ENCODE data around the gene TSPAN19.
"Not testable (repeated sequence)": the region's sequence is repeated elsewhere in the genome, so short reads cannot be mapped to it uniquely, and the experiment has no call there.

The TSPAN19 gene

GRCh38 chr12:85017618-85018017 lies 18.5 kb downstream of the TSPAN19 start:
- H3K4me1 Mint-ChIP-seq, result no peaks in the 10 kb centered on the region
- no peaks in the 10 kb centered on the region for H3K36me3 Mint-ChIP-seq
- DNase-seq (no peak), ATAC-seq (replicated peaks) (no peak)
- no peak overlapping the region for H3K27ac Mint-ChIP-seq
- H3K4me3 Mint-ChIP-seq, result no peak overlapping the region
- H3K9me3 Mint-ChIP-seq, result no peaks in the 10 kb centered on the region
- no peaks in the 10 kb centered on the region for H3K27me3 Mint-ChIP-seq

GRCh38 chr12:85017133-85017532 lies 18.9 kb downstream of the TSPAN19 start:
- Mint-ChIP-seq H3K27ac (no peak overlapping the region), H3K9me3 (no peaks in the 10 kb centered on the region), H3K27me3 (no peaks in the 10 kb centered on the region), H3K4me3 (no peak overlapping the region), H3K4me1 (no peaks in the 10 kb centered on the region), H3K36me3 (no peaks in the 10 kb centered on the region)
- no peak for ATAC-seq (replicated peaks)
- no peak for DNase-seq

- Mint-ChIP-seq H3K4me3 (no peak overlapping the region), H3K27ac (no peak overlapping the region), H3K36me3 (no peaks in the 10 kb centered on the region), H3K9me3 (no peaks in the 10 kb centered on the region), H3K4me1 (no peaks in the 10 kb centered on the region), H3K27me3 (no peaks in the 10 kb centered on the region)
- ATAC-seq (replicated peaks) (no peak), DNase-seq (no peak)
Measured at GRCh38 chr12:85016413-85016812, 19.7 kb downstream of the TSPAN19 start.

- H3K27ac Mint-ChIP-seq, result no peak overlapping the region
- DNase-seq (no peak), ATAC-seq (replicated peaks) (no peak)
- no peaks in the 10 kb centered on the region for H3K4me1 Mint-ChIP-seq
- H3K4me3 Mint-ChIP-seq, result no peak overlapping the region
- H3K9me3 Mint-ChIP-seq, result no peaks in the 10 kb centered on the region
- H3K36me3 Mint-ChIP-seq, result no peaks in the 10 kb centered on the region
- H3K27me3 Mint-ChIP-seq, result no peaks in the 10 kb centered on the region
Measured at GRCh38 chr12:85007836-85008235, 28.2 kb downstream of the TSPAN19 start.

GRCh38 chr12:85006206-85006605 lies 29.9 kb downstream of the TSPAN19 start:
- ATAC-seq (replicated peaks) (no peak), DNase-seq (no peak)
- no peaks in the 10 kb centered on the region for H3K36me3 Mint-ChIP-seq
- no peaks in the 10 kb centered on the region for H3K27me3 Mint-ChIP-seq
- H3K9me3 Mint-ChIP-seq, result peaks cover 0 to 3% of the 10 kb centered on the region in 2 donors
- H3K4me3 Mint-ChIP-seq, result no peak overlapping the region
- H3K4me1 Mint-ChIP-seq, result no peaks in the 10 kb centered on the region
- no peak overlapping the region for H3K27ac Mint-ChIP-seq

GRCh38 chr12:85005615-85006014 lies 30.5 kb downstream of the TSPAN19 start:
- H3K4me1 Mint-ChIP-seq, result no peaks in the 10 kb centered on the region
- H3K27ac Mint-ChIP-seq, result no peak overlapping the region
- no peak overlapping the region for H3K4me3 Mint-ChIP-seq
- peaks cover 0 to 3% of the 10 kb centered on the region in 2 donors for H3K9me3 Mint-ChIP-seq
- no peak for DNase-seq
- no peaks in the 10 kb centered on the region for H3K36me3 Mint-ChIP-seq
- H3K27me3 Mint-ChIP-seq, result no peaks in the 10 kb centered on the region
- no peak for ATAC-seq (replicated peaks)

GRCh38 chr12:85005047-85005446 lies 31.0 kb downstream of the TSPAN19 start:
- ATAC-seq (replicated peaks); H3K4me1 Mint-ChIP-seq; DNase-seq; H3K27me3 Mint-ChIP-seq; H3K9me3 Mint-ChIP-seq; H3K36me3 Mint-ChIP-seq; H3K27ac Mint-ChIP-seq; H3K4me3 Mint-ChIP-seq: not testable (repeated sequence)

GRCh38 chr12:85004204-85004603 lies 31.9 kb downstream of the TSPAN19 start:
- DNase-seq (no peak), ATAC-seq (replicated peaks) (no peak)
- no peak overlapping the region for H3K27ac Mint-ChIP-seq
- no peaks in the 10 kb centered on the region for H3K27me3 Mint-ChIP-seq
- peaks cover 0 to 3% of the 10 kb centered on the region in 2 donors for H3K9me3 Mint-ChIP-seq
- H3K36me3 Mint-ChIP-seq, result no peaks in the 10 kb centered on the region
- no peaks in the 10 kb centered on the region for H3K4me1 Mint-ChIP-seq
- no peak overlapping the region for H3K4me3 Mint-ChIP-seq

- H3K36me3 Mint-ChIP-seq, result no peaks in the 10 kb centered on the region
- H3K27me3 Mint-ChIP-seq, result no peaks in the 10 kb centered on the region
- no peak for DNase-seq
- no peak for ATAC-seq (replicated peaks)
- H3K27ac Mint-ChIP-seq, result no peak overlapping the region
- no peaks in the 10 kb centered on the region for H3K4me1 Mint-ChIP-seq
- peaks cover 0 to 3% of the 10 kb centered on the region in 2 donors for H3K9me3 Mint-ChIP-seq
- H3K4me3 Mint-ChIP-seq, result no peak overlapping the region
Measured at GRCh38 chr12:85002778-85003296, 33.2 kb downstream of the TSPAN19 start.

- ATAC-seq (replicated peaks) (no peak), DNase-seq (no peak)
- Mint-ChIP-seq H3K4me1 (no peaks in the 10 kb centered on the region), H3K27me3 (no peaks in the 10 kb centered on the region), H3K9me3 (peaks cover 0 to 3% of the 10 kb centered on the region in 2 donors), H3K27ac (no peak overlapping the region), H3K4me3 (no peak overlapping the region), H3K36me3 (no peaks in the 10 kb centered on the region)
Measured at GRCh38 chr12:85000729-85001128, 35.3 kb downstream of the TSPAN19 start.

GRCh38 chr12:84998341-84998740 lies 37.7 kb downstream of the TSPAN19 start:
- peaks cover 4 to 5% of the 10 kb centered on the region in 2 donors for H3K9me3 Mint-ChIP-seq

GRCh38 chr12:84996759-84997158 lies 39.3 kb downstream of the TSPAN19 start:
- Mint-ChIP-seq H3K36me3 (no peaks in the 10 kb centered on the region), H3K27ac (no peak overlapping the region), H3K27me3 (no peaks in the 10 kb centered on the region), H3K4me3 (no peak overlapping the region), H3K4me1 (no peaks in the 10 kb centered on the region), H3K9me3 (peaks cover 2 to 4% of the 10 kb centered on the region in 2 donors)
- no peak for ATAC-seq (replicated peaks)
- no peak for DNase-seq

More at GRCh38 chr12:84998341-84998740, 37.7 kb downstream of the TSPAN19 start:
- Mint-ChIP-seq H3K4me1 (no peaks in the 10 kb centered on the region), H3K27me3 (no peaks in the 10 kb centered on the region), H3K4me3 (no peak overlapping the region), H3K27ac (no peak overlapping the region), H3K36me3 (no peaks in the 10 kb centered on the region)
- ATAC-seq (replicated peaks), result no peak
- no peak for DNase-seq

- no peaks in the 10 kb centered on the region for H3K36me3 Mint-ChIP-seq
- DNase-seq (no peak), ATAC-seq (replicated peaks) (no peak)
- H3K27me3 Mint-ChIP-seq, result no peaks in the 10 kb centered on the region
- no peak overlapping the region for H3K27ac Mint-ChIP-seq
- no peak overlapping the region for H3K4me3 Mint-ChIP-seq
- peaks cover 2 to 4% of the 10 kb centered on the region in 2 donors for H3K9me3 Mint-ChIP-seq
- no peaks in the 10 kb centered on the region for H3K4me1 Mint-ChIP-seq
Measured at GRCh38 chr12:84995641-84996040, 40.4 kb downstream of the TSPAN19 start.

- H3K36me3 Mint-ChIP-seq, result no peaks in the 10 kb centered on the region
- no peaks in the 10 kb centered on the region for H3K27me3 Mint-ChIP-seq
- ATAC-seq (replicated peaks) (no peak), DNase-seq (no peak)
- H3K27ac Mint-ChIP-seq, result no peak overlapping the region
- no peak overlapping the region for H3K4me3 Mint-ChIP-seq
- H3K4me1 Mint-ChIP-seq, result no peaks in the 10 kb centered on the region
- peaks cover 2 to 4% of the 10 kb centered on the region in 2 donors for H3K9me3 Mint-ChIP-seq
Measured at GRCh38 chr12:84994426-84994825, 41.7 kb downstream of the TSPAN19 start.

GRCh38 chr12:84986586-84986985 lies 49.5 kb downstream of the TSPAN19 start:
- H3K4me3 Mint-ChIP-seq, result no peak overlapping the region
- H3K27me3 Mint-ChIP-seq, result no peaks in the 10 kb centered on the region
- DNase-seq (no peak), ATAC-seq (replicated peaks) (no peak)
- no peak overlapping the region for H3K27ac Mint-ChIP-seq
- no peaks in the 10 kb centered on the region for H3K4me1 Mint-ChIP-seq
- no peaks in the 10 kb centered on the region for H3K9me3 Mint-ChIP-seq
- H3K36me3 Mint-ChIP-seq, result no peaks in the 10 kb centered on the region

GRCh38 chr12:84986117-84986516 lies 50.0 kb downstream of the TSPAN19 start:
- H3K9me3 Mint-ChIP-seq, result no peaks in the 10 kb centered on the region
- no peaks in the 10 kb centered on the region for H3K36me3 Mint-ChIP-seq
- no peak for DNase-seq
- H3K27ac Mint-ChIP-seq, result no peak overlapping the region
- H3K4me1 Mint-ChIP-seq, result no peaks in the 10 kb centered on the region
- no peak for ATAC-seq (replicated peaks)
- no peaks in the 10 kb centered on the region for H3K27me3 Mint-ChIP-seq
- no peak overlapping the region for H3K4me3 Mint-ChIP-seq
